DND-41 (cell line): Measurements from ENCODE around the gene ATP13A4.

ENCODE experiments used
- CTCF ChIP-seq: IDR thresholded peaks from 2 replicates; pipeline ENCODE4 v1.5.1; 2012; ENCODE audit warnings: borderline replicate concordance, low read length, moderate library complexity, mild to moderate bottlenecking; ENCODE audit not compliant: poor library complexity, severe bottlenecking; ENCODE audit errors: extremely low read depth
- EZH2 ChIP-seq: IDR thresholded peaks from 3 replicates; pipeline ENCODE4 v1.6.1; 2012; ENCODE audit warnings: borderline replicate concordance, low read depth, mild to moderate bottlenecking, moderate library complexity, low read length, inconsistent platforms; ENCODE audit not compliant: severe bottlenecking

GRCh38 chr3:193585530-193585929 is 30.8 kb upstream of the ATP13A4 start:
- TF ChIP-seq CTCF (no peak), EZH2 (no peak)
